Spleen (tissue), 7 donors: ENCODE results near the gene SLC38A2.

Experiments
- POLR2A ChIP-seq, 3 donors: fragments of 450-650 bp; IDR thresholded peaks; one replicate each; pipeline ENCODE4 v1.5.1; 2017; ENCODE audit warnings: antibody characterized with exemption in 3 of 3, mild to moderate bottlenecking in 1 of 3
- TF ChIP-seq, protein P1 (sequence below), 11 experiments: fragments of 200-600 bp in 7 of 11; fragments of 450-650 bp in 4 of 11; sonication (generic) in 4 of 11; IDR thresholded peaks in 8 of 11; conservative IDR thresholded peaks in 3 of 11; 1 replicate in 7 of 11; 2 replicates in 4 of 11; pipeline versions ENCODE4 v1.4.0 to v1.8.0; 2016 to 2021; ENCODE audit warnings: antibody characterized with exemption in 11 of 11, inconsistent platforms in 4 of 11, mild to moderate bottlenecking in 1 of 11
- donor health status: DM: no; HTN: no; CAD: no; lungs with moderate emphysema.
- donor health status: DM: no; HTN: no; CAD: no.
- donor health status: DM: no; HTN: no; CAD: no.

DNA sequence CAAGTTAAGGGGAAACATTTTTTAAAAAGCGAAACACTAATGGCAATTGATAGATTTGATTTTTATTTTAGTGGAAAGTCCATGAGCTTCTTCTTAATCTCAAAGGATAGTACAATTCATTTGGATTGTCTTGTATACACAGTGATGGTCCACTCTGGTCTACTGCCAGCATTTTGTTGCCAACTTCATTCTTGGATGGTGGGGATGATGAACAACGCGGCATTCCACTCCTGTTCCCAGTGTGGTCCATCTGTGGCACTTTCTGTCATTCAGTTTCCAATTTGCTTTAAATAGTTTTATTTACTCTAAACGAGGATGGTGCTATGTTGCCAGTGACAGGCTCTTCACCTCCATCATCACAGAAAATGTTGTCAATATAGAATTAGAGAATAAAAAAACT, 40.3 kb upstream of the SLC38A2 start:
- no peak for TF ChIP-seq POLR2A (IDR thresholded peaks at IDR 0.05)
- TF ChIP-seq, protein P1, sequence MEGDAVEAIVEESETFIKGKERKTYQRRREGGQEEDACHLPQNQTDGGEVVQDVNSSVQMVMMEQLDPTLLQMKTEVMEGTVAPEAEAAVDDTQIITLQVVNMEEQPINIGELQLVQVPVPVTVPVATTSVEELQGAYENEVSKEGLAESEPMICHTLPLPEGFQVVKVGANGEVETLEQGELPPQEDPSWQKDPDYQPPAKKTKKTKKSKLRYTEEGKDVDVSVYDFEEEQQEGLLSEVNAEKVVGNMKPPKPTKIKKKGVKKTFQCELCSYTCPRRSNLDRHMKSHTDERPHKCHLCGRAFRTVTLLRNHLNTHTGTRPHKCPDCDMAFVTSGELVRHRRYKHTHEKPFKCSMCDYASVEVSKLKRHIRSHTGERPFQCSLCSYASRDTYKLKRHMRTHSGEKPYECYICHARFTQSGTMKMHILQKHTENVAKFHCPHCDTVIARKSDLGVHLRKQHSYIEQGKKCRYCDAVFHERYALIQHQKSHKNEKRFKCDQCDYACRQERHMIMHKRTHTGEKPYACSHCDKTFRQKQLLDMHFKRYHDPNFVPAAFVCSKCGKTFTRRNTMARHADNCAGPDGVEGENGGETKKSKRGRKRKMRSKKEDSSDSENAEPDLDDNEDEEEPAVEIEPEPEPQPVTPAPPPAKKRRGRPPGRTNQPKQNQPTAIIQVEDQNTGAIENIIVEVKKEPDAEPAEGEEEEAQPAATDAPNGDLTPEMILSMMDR (IDR thresholded peaks at IDR 0.05 in 8 of 11, conservative IDR thresholded peaks at IDR 0.05 in 3 of 11): no peak
